22Rv1 (cell line): ENCODE measurements around the gene CCDC59.

Experiments
- ZFX ChIP-seq: fragments of 450-650 bp; IDR thresholded peaks from 2 replicates; pipeline ENCODE4 v1.6.1; 2017; ENCODE audit warnings: antibody characterized with exemption, borderline replicate concordance
- TF ChIP-seq, protein P1 (sequence below): fragments of 450-650 bp; IDR thresholded peaks from 2 replicates; pipeline ENCODE4 v1.5.1; 2017; ENCODE audit warnings: mild to moderate bottlenecking

DNA sequence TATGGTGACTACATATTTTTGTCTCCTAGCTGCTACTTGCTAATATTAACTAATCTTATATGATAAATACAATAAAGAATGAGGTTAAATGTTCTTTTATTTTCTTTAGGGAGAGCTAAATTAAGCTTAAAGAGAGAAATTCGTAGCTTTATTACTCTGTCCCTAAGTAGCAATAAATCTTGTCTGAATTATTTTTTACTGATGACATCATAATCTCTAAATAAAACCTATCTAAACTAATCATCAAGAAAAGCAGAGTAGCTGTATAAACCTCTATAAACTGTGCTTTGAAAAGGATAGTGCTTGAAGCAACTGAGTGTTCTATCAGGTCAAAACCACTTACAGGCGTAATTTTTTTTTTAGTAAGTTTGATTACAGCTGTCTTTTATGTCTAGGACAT, 42.6 kb upstream of the CCDC59 start:
- TF ChIP-seq, protein P1, sequence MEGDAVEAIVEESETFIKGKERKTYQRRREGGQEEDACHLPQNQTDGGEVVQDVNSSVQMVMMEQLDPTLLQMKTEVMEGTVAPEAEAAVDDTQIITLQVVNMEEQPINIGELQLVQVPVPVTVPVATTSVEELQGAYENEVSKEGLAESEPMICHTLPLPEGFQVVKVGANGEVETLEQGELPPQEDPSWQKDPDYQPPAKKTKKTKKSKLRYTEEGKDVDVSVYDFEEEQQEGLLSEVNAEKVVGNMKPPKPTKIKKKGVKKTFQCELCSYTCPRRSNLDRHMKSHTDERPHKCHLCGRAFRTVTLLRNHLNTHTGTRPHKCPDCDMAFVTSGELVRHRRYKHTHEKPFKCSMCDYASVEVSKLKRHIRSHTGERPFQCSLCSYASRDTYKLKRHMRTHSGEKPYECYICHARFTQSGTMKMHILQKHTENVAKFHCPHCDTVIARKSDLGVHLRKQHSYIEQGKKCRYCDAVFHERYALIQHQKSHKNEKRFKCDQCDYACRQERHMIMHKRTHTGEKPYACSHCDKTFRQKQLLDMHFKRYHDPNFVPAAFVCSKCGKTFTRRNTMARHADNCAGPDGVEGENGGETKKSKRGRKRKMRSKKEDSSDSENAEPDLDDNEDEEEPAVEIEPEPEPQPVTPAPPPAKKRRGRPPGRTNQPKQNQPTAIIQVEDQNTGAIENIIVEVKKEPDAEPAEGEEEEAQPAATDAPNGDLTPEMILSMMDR: no peak
- TF ChIP-seq ZFX: no peak
